HG02852 (cell line): ENCODE results near the gene ACTN1.
"Not testable (repeated sequence)": the region's sequence is repeated elsewhere in the genome, so short reads cannot be mapped to it uniquely, and the experiment has no call there.

Experiments
- ATAC-seq: cut with Tn5 transposase; IDR thresholded peaks from one replicate; pipeline ENCODE4 v1.9.1; 2021; ENCODE audit warnings: mild to moderate bottlenecking, moderate library complexity; ENCODE audit not compliant: unreplicated experiment

Gene ACTN1

DNA sequence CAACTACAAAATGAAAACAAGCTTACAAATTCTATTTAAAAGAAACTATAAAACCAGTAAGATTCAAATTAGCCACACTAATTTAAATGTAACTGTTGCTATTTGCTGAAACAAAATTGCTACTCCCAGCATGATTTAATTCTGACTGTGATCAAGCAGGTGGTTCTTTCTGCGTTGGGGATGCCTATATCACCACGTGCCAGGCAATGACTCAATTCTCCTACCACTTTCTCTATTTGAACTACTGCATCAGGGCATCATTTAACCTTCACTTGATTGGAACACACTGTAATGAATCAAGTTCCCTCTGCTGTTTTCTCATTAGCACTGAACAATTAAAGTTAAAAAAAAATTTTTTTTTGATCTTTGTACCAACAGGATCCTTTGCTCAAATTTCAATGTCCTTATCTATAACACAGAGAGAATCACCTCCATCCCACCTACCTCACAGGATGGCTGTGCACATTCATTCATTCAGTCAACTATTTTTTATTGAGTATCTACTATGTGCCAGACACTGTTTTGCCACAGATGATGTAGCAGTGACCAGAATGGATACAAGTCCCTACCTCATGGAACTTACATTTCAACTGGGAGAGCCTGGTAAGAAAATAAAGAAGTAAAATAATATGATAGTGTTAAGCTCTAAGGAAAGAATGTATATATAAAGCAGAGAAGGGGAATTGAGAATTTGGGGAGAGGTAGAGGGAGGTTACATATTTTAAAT lies 8.0 kb upstream of the ACTN1 start:
- ATAC-seq = no peak

DNA sequence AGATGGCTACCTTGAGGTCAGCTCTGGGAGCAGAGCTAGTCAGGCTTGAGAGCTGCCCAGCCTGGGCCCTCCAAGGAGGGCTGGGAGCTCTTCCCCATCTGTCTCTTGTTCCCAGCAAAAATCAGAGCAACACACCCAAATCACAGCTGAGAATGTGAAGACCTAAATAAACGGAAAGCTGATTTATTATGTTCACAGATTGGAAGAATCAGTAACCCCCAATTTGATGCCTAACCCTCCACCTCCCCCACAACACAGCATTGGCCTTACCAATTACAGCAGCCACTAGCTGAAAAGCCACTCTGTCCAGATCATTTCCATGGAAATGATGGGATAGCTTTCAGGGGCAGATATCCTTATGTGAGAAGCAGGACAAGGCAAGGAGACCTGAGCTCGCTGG lies 7.1 kb upstream of the ACTN1 start:
- ATAC-seq = no peak

DNA sequence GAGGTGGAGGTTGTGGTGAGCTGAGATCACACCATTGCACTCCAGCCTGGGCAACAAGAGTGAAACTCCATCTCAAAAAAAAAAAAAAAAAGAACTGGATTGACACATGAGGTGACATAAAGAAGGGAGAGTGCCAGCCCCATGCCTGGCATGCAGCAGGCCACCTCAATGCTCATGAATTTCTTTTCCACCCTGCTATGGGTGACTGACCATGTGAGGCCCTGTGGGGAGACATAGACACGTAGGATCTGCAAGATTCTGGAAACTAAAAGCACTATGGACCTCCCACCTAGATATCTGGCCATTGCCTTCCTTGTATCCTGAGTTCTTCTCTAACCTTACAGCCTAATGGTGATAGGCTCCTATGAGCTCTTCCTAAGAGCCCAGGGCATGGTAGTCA lies 5.6 kb upstream of the ACTN1 start:
- ATAC-seq = no peak

- ATAC-seq = no peak
Measured at GRCh38 chr14:68983191-68983590, 4.1 kb upstream of the ACTN1 start.

- no peak for ATAC-seq
Measured at GRCh38 chr14:68982581-68982980, 3.5 kb upstream of the ACTN1 start.

DNA sequence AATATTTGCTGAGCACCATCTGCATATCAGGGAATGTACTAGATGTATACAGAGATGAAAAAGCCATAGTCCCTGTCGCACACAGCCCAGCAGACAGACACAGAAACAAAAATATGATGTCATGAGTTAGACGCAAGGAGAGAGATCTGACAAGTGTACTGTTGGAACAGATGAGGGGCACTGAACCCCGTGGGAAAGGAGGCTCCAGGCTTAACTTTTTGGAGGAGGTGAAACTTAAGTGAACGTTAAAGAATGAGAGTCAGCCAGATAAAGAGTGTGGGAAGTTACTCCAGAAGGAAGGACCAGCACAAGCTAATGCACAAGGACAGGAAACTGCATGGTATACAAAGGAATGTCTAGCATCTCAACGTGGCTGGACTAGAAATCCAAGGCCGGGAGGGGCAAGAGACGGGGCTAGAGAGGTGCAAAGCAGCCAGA lies 2.5 kb upstream of the ACTN1 start:
- no peak for ATAC-seq

DNA sequence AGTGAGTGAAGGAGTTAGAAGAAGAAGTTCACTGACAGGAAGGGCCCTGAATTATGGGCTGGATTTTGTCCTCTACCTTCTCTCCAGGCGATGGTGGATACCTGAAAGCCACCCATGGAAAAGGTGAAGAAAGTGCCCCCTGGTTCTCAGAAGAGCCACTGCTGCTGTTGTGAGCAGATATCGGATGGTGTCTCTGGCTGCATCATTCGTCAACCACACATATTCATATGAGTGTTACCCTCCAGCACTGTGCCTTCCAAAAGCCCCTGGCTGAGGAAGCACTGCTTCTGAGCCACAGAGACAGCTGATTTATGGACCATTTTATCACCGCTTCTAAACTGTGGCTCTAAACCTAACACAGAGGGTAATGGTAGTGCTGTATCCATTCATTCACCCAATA lies 2.0 kb upstream of the ACTN1 start:
- no peak for ATAC-seq

- ATAC-seq = no peak
Measured at GRCh38 chr14:68979722-68980451, 785 bp upstream of the ACTN1 start.

DNA sequence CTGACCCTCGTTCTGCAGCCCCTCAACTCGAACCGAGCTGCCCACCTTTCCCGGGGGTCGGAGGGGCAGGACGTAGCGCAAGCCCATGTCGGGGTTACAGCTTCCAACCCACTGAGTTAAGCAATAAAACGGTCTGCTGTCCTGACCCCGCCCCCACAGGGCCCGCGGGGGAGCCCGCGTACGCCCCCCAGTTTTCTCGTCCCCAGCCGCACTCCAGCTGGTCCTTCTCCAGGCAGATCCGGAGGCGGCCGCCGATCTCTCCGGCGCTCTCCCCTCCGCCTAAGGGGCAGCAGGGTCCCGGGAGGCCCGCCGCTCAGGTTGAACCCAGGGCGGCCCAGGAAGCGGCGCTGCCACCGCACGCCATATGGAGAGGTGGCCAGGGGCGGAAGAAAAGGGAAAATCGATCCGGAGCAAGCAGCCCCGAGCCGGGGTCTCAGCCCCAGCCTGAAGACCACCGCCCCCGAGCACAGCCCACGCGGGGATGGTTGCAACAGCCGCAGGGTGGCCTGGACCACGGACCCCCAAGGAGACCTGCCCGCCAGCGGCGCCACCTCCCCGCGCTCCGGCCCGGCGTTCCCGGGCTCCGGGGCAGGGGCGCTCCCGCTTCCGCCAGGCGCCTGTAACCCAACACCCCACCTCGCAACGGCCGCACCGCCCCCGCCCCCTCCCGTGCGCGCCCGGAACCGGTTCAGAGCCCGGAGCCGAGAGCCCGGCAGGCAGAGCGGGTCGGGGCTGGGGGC lies 760 bp downstream of the ACTN1 start:
- ATAC-seq = no peak

GRCh38 chr14:68977718-68978171 lies 1.4 kb downstream of the ACTN1 start:
- no peak for ATAC-seq

- ATAC-seq = no peak
Measured at GRCh38 chr14:68977180-68977717, 1.9 kb downstream of the ACTN1 start.

- no peak for ATAC-seq
Measured at GRCh38 chr14:68976160-68977067, 2.7 kb downstream of the ACTN1 start.

DNA sequence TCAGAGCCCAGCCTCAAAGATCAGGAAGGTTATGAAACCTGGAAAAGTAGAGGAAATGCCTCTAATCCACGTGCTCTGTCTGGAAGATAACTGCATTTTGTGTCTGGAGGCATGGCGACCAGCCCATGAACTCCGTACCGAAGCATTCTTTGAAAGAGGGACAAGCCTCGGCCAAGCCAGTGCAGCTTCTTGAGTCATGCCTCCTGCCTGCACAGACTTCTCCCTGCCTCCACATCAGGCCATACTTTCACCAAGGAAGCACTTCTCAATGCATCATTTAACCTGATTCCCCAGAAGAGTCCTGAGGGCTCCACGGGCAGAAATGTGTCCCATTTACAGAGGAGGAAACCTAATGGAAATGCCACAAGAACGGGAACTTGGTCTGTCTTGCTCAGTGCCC lies 3.4 kb downstream of the ACTN1 start:
- no peak for ATAC-seq

- ATAC-seq = no peak
Measured at GRCh38 chr14:68974759-68975347, 4.2 kb downstream of the ACTN1 start.

DNA sequence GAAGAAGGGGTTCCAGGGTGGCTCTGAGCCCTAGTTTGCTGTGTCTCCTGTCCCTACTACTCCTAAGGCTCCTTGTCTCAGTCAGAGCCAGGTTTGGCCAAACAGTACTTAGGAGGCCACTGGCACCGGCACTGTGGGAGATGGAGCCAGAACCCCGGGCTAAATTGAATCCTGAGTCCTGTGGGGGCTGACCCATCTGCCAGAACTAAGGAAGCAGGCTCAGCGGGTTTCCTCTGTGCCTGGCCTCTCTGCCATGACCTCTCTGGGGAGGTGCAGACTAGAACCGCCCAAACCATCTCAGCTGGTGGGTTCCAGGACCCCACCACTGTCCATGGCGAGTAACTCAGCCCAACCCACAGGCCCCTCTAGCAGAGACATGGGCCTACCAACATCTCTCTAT lies 5.5 kb downstream of the ACTN1 start:
- ATAC-seq = no peak

GRCh38 chr14:68973219-68973565 lies 5.9 kb downstream of the ACTN1 start:
- not testable (repeated sequence) for ATAC-seq

- ATAC-seq = no peak
Measured at GRCh38 chr14:68972507-68973218, 6.4 kb downstream of the ACTN1 start.

GRCh38 chr14:68971411-68972035 lies 7.6 kb downstream of the ACTN1 start:
- ATAC-seq = no peak

DNA sequence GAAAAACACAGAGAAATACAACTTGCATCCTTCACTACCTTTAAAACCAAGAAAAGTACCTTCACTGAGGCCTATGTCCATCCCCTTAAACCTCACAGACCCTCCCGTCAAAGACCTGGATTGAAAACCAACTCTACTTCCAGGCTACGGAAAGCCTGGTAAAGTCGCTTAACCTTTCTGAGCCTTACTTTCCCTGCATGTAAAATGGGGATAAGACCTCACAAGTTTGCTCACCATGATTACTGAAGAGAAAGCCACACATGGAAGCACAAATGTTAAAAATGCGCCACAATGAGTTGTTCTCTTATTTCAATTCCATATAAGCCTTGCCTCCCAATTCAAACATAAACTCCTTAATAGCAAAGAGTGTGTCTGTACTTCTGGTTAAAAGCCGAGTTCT lies 8.4 kb downstream of the ACTN1 start:
- no peak for ATAC-seq
